Measurements from ENCODE around the gene RRAGB.
"Not testable (repeated sequence)": the region's sequence is repeated elsewhere in the genome, so short reads cannot be mapped to it uniquely, and the experiment has no call there.

Gene RRAGB, protein sequence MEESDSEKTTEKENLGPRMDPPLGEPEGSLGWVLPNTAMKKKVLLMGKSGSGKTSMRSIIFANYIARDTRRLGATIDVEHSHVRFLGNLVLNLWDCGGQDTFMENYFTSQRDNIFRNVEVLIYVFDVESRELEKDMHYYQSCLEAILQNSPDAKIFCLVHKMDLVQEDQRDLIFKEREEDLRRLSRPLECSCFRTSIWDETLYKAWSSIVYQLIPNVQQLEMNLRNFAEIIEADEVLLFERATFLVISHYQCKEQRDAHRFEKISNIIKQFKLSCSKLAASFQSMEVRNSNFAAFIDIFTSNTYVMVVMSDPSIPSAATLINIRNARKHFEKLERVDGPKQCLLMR

GRCh38 chrX:55717521-55718497 is at the start of gene RRAGB:
TSS of gene RRAGB (plus strand) at chrX:55717749. CDS start at chrX:55718328, 579 bp downstream.
- DNase-seq: peak; percentile 94 to 95
- TF ChIP-seq GATA1 (IDR thresholded peaks at IDR 0.05; ENCODE audit: low read depth, low read length): no peak
- TF ChIP-seq POLR2A (IDR thresholded peaks at IDR 0.05; ENCODE audit: low read length): peak; percentile 69

- no peak for DNase-seq
- TF ChIP-seq POLR2A (IDR thresholded peaks at IDR 0.05; ENCODE audit: low read length) (no peak), GATA1 (IDR thresholded peaks at IDR 0.05; ENCODE audit: low read depth, low read length) (no peak)
Measured at GRCh38 chrX:55668084-55668483, 49.5 kb upstream of the RRAGB start.

DNA sequence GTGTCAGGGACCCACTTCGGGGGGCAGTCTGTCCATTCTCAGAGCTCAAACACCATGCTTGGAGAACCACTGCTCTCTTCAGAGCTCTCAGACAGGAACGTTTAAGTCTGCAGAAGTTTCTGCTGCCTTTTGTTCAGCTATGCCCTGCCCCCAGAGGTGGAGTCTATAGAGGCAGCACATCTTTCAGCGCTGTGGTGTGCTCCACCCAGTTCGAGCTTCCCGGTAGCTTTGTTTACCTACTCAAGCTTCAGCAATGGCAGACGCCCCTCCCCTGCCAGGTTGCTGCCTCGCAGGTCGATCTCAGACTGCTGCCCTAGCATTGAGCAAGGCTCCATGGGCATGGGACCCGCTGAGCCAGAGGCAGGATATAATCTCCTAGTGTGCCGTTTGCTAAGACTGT is 29.0 kb upstream of the RRAGB start:
- not testable (repeated sequence) for DNase-seq

- DNase-seq: no peak
Measured at GRCh38 chrX:55695227-55696018, 22.1 kb upstream of the RRAGB start.

GRCh38 chrX:55697381-55697780 is 20.2 kb upstream of the RRAGB start:
- DNase-seq: peak; percentile 1 to 64

More at GRCh38 chrX:55695227-55696018, 22.1 kb upstream of the RRAGB start:
- TF ChIP-seq POLR2A (IDR thresholded peaks at IDR 0.05; ENCODE audit: low read length): no peak

DNA sequence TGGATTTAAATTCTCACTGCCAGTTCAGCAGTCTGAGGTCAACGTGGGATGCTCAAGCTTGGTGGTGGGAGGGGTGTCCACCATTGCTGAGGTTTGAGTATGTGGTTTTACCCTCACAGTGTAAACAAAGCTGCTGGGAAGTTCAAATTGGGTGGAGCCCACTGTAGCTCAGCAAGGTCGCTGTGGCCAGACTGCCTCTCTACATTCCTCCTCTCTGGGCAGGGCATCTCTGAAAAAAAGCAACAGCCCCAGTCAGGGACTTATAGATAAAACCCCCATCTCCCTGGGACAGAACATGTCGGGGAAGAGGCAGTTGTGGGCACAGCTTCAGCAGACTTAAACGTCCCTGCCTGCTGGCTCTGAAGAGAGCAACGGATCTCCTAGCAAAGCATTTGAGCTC is 14.9 kb upstream of the RRAGB start:
- peak in 1 of 2 experiments; percentile 63 for DNase-seq
- TF ChIP-seq GATA1 (IDR thresholded peaks at IDR 0.05; ENCODE audit: low read depth, low read length) (no peak), POLR2A (IDR thresholded peaks at IDR 0.05; ENCODE audit: low read length) (no peak)

More at GRCh38 chrX:55697381-55697780, 20.2 kb upstream of the RRAGB start:
- TF ChIP-seq POLR2A (IDR thresholded peaks at IDR 0.05; ENCODE audit: low read length) (no peak), GATA1 (IDR thresholded peaks at IDR 0.05; ENCODE audit: low read depth, low read length) (no peak)

DNA sequence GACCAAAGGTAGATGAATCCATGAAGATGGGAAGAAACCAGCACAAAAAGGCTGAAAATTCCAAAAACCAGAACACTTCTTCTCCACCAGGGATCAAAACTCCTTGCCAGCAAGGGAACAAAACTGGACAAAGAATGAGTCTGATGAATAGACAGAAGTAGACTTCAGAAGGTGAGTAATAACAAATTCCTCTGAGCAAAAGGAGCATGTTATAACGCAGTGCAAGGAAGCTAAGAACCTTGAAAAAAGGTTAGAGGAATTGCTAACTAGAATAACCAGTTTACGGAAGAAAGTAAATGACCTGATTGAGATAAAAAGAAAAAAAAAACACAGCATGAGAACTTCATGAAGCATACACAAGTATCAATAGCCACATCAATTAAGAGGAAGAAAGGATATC is 14.1 kb upstream of the RRAGB start:
- DNase-seq: not testable (repeated sequence)

GRCh38 chrX:55705066-55705465 is 12.5 kb upstream of the RRAGB start:
- DNase-seq: not testable (repeated sequence)

GRCh38 chrX:55709735-55710134 is 7.8 kb upstream of the RRAGB start:
- TF ChIP-seq GATA1 (IDR thresholded peaks at IDR 0.05; ENCODE audit: low read depth, low read length) (no peak), POLR2A (IDR thresholded peaks at IDR 0.05; ENCODE audit: low read length) (no peak)
- peak; percentile 16 to 49 for DNase-seq

DNA sequence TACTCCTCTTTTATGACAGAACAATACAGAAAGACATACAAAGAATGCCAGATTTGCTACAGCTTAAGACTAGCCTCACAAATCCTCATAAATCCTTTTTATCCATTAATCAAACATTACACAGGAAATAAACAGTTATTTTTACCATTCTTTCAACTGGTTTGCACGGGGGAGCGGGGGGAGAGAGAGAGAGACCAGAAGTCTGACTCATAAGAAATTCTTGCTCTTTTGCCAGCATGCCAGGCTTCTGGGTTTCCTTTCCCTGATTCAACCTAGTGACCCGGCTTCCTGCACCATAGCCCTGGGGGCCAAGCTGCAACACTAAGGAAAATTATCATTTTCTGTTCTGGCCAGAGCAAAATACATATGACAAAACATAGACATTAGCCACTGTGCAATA is 6.8 kb upstream of the RRAGB start:
- no peak for DNase-seq
- no peak for TF ChIP-seq GATA1 (IDR thresholded peaks at IDR 0.05; ENCODE audit: low read depth, low read length)
- no peak for TF ChIP-seq POLR2A (IDR thresholded peaks at IDR 0.05; ENCODE audit: low read length)

DNA sequence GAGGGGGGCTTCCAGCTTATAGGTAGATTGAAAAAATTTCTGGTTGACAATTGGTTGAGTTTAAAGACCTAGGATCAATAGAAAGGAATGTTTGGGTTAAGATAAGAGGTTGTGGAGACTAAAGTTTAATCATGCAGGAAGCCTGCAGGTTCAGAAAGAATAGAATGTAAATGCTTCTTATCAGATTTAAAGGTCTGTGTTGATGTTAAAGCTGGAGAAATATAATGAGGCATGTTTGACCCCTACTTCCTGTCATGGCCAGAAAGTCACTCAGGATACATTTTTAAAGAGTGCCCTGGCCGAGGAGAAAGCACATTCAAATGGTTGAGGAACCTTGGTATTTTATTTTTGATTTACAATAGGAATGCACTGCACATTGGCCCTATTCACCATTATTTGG is 3.9 kb upstream of the RRAGB start:
- no peak for TF ChIP-seq POLR2A (IDR thresholded peaks at IDR 0.05; ENCODE audit: low read length)
- no peak for TF ChIP-seq GATA1 (IDR thresholded peaks at IDR 0.05; ENCODE audit: low read depth, low read length)
- DNase-seq: no peak

DNA sequence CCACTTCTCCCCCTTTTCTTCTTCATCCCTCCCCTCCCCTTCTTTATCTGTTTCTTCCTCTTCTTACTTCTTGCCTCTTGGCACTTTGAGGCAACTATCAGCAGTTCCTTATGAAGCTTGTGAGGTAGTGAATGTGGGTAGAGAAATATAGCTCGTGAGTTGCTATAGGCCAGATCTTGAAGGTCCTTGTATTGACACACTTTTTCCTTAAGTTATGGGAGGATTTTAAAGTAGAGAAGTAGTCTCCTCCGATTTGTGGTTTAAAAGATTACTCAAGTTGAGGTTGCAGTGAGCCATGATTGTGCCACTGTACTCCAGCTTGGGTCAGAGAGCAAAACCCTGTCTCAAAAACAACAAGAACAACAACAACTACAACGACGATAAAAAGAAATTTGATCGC is 3.4 kb upstream of the RRAGB start:
- TF ChIP-seq GATA1 (IDR thresholded peaks at IDR 0.05; ENCODE audit: low read depth, low read length) (no peak), POLR2A (IDR thresholded peaks at IDR 0.05; ENCODE audit: low read length) (no peak)
- no peak for DNase-seq

- peak; percentile 3 to 21 for DNase-seq
- TF ChIP-seq POLR2A (IDR thresholded peaks at IDR 0.05; ENCODE audit: low read length) (no peak), GATA1 (IDR thresholded peaks at IDR 0.05; ENCODE audit: low read depth, low read length) (no peak)
Measured at GRCh38 chrX:55715847-55716246, 1.7 kb upstream of the RRAGB start.

DNA sequence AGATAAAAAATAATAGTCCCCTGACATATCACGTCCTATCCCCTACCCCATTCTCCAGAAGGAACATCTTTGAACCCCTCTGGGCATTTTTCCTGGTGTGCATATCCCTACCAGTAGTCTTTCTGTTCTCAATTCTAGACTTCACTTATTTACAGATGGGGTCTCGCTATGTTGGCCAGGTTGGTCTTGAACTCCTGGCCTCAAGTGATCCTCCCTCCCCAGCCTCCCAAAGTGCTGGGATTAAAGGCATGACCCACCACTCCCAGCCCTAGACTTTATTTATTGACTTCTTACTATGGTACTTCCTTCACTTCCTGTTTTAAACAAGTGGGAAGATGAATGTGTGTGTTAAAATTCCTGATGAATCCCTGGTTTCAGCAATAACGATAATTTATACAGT is 612 bp upstream of the RRAGB start:
- TF ChIP-seq POLR2A (IDR thresholded peaks at IDR 0.05; ENCODE audit: low read length): no peak
- no peak for DNase-seq
